Measurements from ENCODE around the gene LYZL1.

- no peak for TF ChIP-seq FOXP1 (CRISPR knock-in tag; IDR thresholded peaks at IDR 0.05; ENCODE audit: borderline replicate concordance)
- TF ChIP-seq KAT7 (CRISPR knock-in tag; IDR thresholded peaks at IDR 0.05; ENCODE audit: borderline replicate concordance): no peak
- TF ChIP-seq CTCF (IDR thresholded peaks at IDR 0.05): no peak
- TF ChIP-seq HMGXB4 (CRISPR knock-in tag; IDR thresholded peaks at IDR 0.05): no peak
- no peak for TF ChIP-seq E2F5 (CRISPR knock-in tag; IDR thresholded peaks at IDR 0.05)
Observed at GRCh38 chr10:29356931-29357330, 68.1 kb downstream of the LYZL1 start.
